Inflammatory macrophage treated with lipopolysaccharide for 4 hours (primary cell): ENCODE results near the gene SEC23B.

Experiments used
- DNase-seq: peaks from one replicate; pipeline ENCODE4 v3.0.0-alpha.2; 2020

SEC23B gene

DNA sequence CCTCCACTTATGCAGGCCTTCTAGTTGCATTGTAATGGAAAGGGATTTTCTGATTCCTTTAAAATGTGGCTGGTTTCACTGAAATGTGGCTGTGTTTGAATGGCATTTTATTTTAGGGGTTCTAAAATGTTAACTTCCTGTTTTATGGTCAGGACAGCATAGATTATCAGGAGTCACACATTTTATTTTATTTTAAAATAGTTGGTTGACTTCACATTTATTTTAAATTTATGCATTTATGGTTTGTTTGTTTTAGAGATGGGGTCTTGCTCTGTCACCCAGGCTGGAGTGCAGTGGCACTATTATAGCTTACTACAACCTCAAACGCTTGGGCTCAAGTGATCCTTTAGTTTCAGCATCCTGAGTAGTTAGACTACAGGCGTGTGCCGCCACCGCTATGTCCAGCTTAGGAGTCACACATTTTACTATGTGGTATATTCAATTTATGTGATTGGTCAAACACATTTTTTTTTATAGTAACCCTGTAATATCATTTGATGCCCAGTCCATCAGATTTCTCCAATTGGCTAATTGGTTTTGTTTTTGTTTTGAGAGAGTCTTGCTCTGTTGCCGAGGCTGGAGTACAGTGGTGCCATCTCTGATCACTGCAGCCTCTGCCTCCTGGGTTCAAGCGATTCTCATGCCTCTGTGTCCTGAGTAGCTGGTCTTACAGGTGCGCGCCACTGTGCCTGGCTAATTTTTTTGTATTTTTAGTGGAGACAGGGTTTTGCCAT, 82.4 kb downstream of the SEC23B start:
- no peak for DNase-seq

DNA sequence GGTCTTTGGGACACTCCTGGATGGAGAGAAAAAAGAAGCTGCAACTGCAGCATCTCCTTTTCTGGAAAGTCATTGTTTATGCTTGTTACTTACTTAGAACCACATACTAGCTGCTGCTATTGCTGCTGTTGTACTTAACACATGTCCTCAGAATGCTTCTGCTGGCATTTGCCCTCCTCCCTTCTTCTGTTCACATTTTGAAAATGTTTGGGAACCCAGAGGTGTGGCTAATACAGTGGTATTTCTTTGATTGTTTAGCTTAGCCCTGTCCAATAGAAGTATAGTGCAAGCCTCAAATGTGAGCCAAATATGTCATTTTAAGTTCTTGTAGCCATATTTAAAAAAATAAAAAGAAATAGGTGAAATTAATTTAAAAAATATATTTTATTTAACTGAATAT, 88.5 kb downstream of the SEC23B start:
- DNase-seq: no peak

- DNase-seq: no peak
Measured at GRCh38 chr20:18609741-18610140, 102.0 kb downstream of the SEC23B start.
